HepG2 (cell line): ENCODE measurements around the gene EHBP1. TPM values are rescaled to one million over a fixed set of nuclear protein-coding genes. Genes with fewer than 3 reads are reported as not detected.

Experiments used
- AFF4 ChIP-seq: sonication (generic); formaldehyde crosslinking; IDR thresholded peaks from 2 replicates; pipeline ENCODE4 v1.4.0; 2020; ENCODE audit warnings: missing genetic modification reagents
- AGO2 ChIP-seq: fragments of 200-400 bp; formaldehyde crosslinking; optimal IDR thresholded peaks from 2 replicates; pipeline ENCODE3; 2017; ENCODE audit warnings: mild to moderate bottlenecking, low read depth, low read length, moderate library complexity
- E2F2 ChIP-seq: sonication (generic); formaldehyde crosslinking; IDR thresholded peaks from 2 replicates; pipeline ENCODE4 v1.4.0; 2020; ENCODE audit warnings: missing genetic modification reagents, borderline replicate concordance
- EP300 ChIP-seq, 3 experiments: sonication (generic) in 1 of 3; formaldehyde crosslinking in 1 of 3; IDR thresholded peaks; 2 replicates each; pipeline versions ENCODE4 v1.5.1 to v1.6.1; 2011 to 2020; ENCODE audit warnings: low read depth in 2 of 3, low read length in 2 of 3, borderline replicate concordance in 1 of 3, improper control_type of control experiment in 1 of 3, mild to moderate bottlenecking in 1 of 3, missing genetic modification reagents in 1 of 3, moderate library complexity in 1 of 3
- HIVEP1 ChIP-seq: sonication (generic); formaldehyde crosslinking; IDR thresholded peaks from 2 replicates; pipeline ENCODE4 v1.4.0; 2020; ENCODE audit warnings: mild to moderate bottlenecking, missing genetic modification reagents
- HNF4G ChIP-seq, 2 experiments: sonication (generic) in 1 of 2; formaldehyde crosslinking in 1 of 2; IDR thresholded peaks; 2 replicates each; pipeline versions ENCODE4 v1.4.0 to v1.6.1; 2011 to 2020; ENCODE audit warnings: borderline replicate concordance in 2 of 2, low read depth in 2 of 2, mild to moderate bottlenecking in 2 of 2, low read length in 1 of 2, missing genetic modification reagents in 1 of 2, moderate library complexity in 1 of 2
- ISL2 ChIP-seq: sonication (generic); formaldehyde crosslinking; IDR thresholded peaks from 2 replicates; pipeline ENCODE4 v1.5.0; 2020; ENCODE audit warnings: missing genetic modification reagents
- KDM1A ChIP-seq: IDR thresholded peaks from 2 replicates; pipeline ENCODE4 v1.6.1; 2016; ENCODE audit warnings: missing compliant biosample characterization
- MAX ChIP-seq: IDR thresholded peaks from 2 replicates; pipeline ENCODE4 v1.6.1; 2012; ENCODE audit warnings: inconsistent platforms
- NFATC3 ChIP-seq: sonication (generic); formaldehyde crosslinking; IDR thresholded peaks from 2 replicates; pipeline ENCODE4 v1.5.1; 2020; ENCODE audit warnings: mild to moderate bottlenecking, missing genetic modification reagents
- PRPF4 ChIP-seq: fragments of 200-400 bp; formaldehyde crosslinking; IDR thresholded peaks from 2 replicates; pipeline ENCODE4 v1.6.1; 2016; ENCODE audit warnings: low read length, low read depth; ENCODE audit not compliant: poor library complexity, severe bottlenecking
- RBFOX2 ChIP-seq: fragments of 200-400 bp; formaldehyde crosslinking; IDR thresholded peaks from 2 replicates; pipeline ENCODE4 v1.6.1; 2017; ENCODE audit warnings: low read depth, mild to moderate bottlenecking, low read length
- SP1 ChIP-seq, 2 experiments: fragments of 450-650 bp in 1 of 2; sonication (generic) in 1 of 2; formaldehyde crosslinking in 1 of 2; IDR thresholded peaks; 2 replicates each; pipeline versions ENCODE4 v1.4.0 to v1.6.1; 2016 to 2020; ENCODE audit warnings: missing genetic modification reagents in 1 of 2
- TARDBP ChIP-seq: sonication (generic); formaldehyde crosslinking; IDR thresholded peaks from 2 replicates; pipeline ENCODE4 v1.8.0; 2022; ENCODE audit warnings: mild to moderate bottlenecking, missing genetic modification reagents
- USF2 ChIP-seq, 2 experiments: sonication (generic) in 1 of 2; formaldehyde crosslinking in 1 of 2; IDR thresholded peaks; 2 replicates each; pipeline versions ENCODE4 v1.5.1 to v1.6.1; 2011 to 2020; ENCODE audit warnings: borderline replicate concordance in 1 of 2, low read depth in 1 of 2, low read length in 1 of 2, mild to moderate bottlenecking in 1 of 2, missing genetic modification reagents in 1 of 2, moderate library complexity in 1 of 2
- ZNF33B ChIP-seq: sonication (generic); formaldehyde crosslinking; IDR thresholded peaks from 2 replicates; pipeline ENCODE4 v1.5.1; 2020; ENCODE audit warnings: mild to moderate bottlenecking, missing genetic modification reagents
- ZNF678 ChIP-seq: sonication (generic); formaldehyde crosslinking; IDR thresholded peaks from 2 replicates; pipeline ENCODE4 v1.4.0; 2020; ENCODE audit warnings: mild to moderate bottlenecking, missing genetic modification reagents
- ZNF704 ChIP-seq: sonication (generic); formaldehyde crosslinking; IDR thresholded peaks from 2 replicates; pipeline ENCODE4 v1.8.1; 2023; ENCODE audit warnings: mild to moderate bottlenecking, inconsistent platforms, moderate library complexity, missing genetic modification reagents, borderline replicate concordance
- polyA plus RNA-seq, 8 experiments: library from polyadenylated mRNA; depleted of rRNA in 3 of 8; stranded (reverse) in 7 of 8; unstranded in 1 of 8; fragments of >200 nt; fragmentation: Illumina TruSeq in 4 of 8; extraction: Trizol in 4 of 8; gene quantifications; 2 replicates each; pipeline versions ENCODE4 v1.2.1 to v1.2.3, GENCODE V29; 2011 to 2016; ENCODE audit warnings: low read depth in 4 of 8, missing spikeins in 1 of 8, mixed read lengths in 1 of 8; ENCODE audit not compliant: insufficient read depth in 1 of 8
- total RNA-seq, 5 experiments: library from RNA; depleted of rRNA; stranded (reverse); fragments of >200 nt; fragmentation: Illumina TruSeq; extraction: Trizol; gene quantifications; 2 replicates each; pipeline ENCODE4 v1.2.3, GENCODE V29; 2016; ENCODE audit warnings: low read depth in 1 of 5

EHBP1 gene
- total and polyA plus RNA-seq, 2 of the 13 experiments (the other 11 are each of a cell fraction or from before 2014, with no cell fraction given) = 93.5 to 146 TPM

GRCh38 chr2:62774555-62775366 lies 69.2 kb downstream of the EHBP1 start (continued):
- TF ChIP-seq E2F2 (CRISPR knock-in tag) (no peak), HIVEP1 (no peak), EP300 (IDR thresholded peaks at IDR 0.05; ENCODE audit: low read depth in 2 of 2, low read length in 2 of 2) (peak in 1 of 2 experiments; percentile 52; a peak in 2 of 4 replicates), EP300 (CRISPR knock-in tag; IDR thresholded peaks at IDR 0.05; ENCODE audit: borderline replicate concordance) (peak; percentile 56; the same call in 1 of the 2 replicates), ZNF33B (CRISPR knock-in tag) (no peak), HNF4G (IDR thresholded peaks at IDR 0.05; ENCODE audit: borderline replicate concordance, low read depth, low read length) (no peak), HNF4G (CRISPR knock-in tag; IDR thresholded peaks at IDR 0.05; ENCODE audit: borderline replicate concordance, low read depth) (no peak), KDM1A (CRISPR knock-in tag) (peak; percentile 94), SP1 (IDR thresholded peaks at IDR 0.05) (no peak), SP1 (CRISPR knock-in tag; IDR thresholded peaks at IDR 0.05) (no peak), ZNF678 (CRISPR knock-in tag) (no peak), ISL2 (0 out of 2 replicates have a peak, but pooled peaks have one; percentile 19), NFATC3 (no peak), AFF4 (CRISPR knock-in tag) (no peak), AGO2 (no peak), MAX (peak; percentile 37; the same call in 1 of the 2 replicates), PRPF4 (no peak), RBFOX2 (no peak), TARDBP (CRISPR knock-in tag) (no peak), ZNF704 (CRISPR knock-in tag) (no peak), USF2 (IDR thresholded peaks at IDR 0.05; ENCODE audit: low read depth, low read length) (no peak), USF2 (CRISPR knock-in tag; IDR thresholded peaks at IDR 0.05; ENCODE audit: borderline replicate concordance) (no peak)
